ENCODE results near the gene RPS6KA1. TPM values are rescaled to one million over a fixed set of nuclear protein-coding genes. Genes with fewer than 3 reads are reported as not detected.

The RPS6KA1 gene
- total and polyA plus RNA-seq, 9 of the 15 experiments (the other 6 are each of a cell fraction or from before 2014, with no cell fraction given) = 2.4 to 61.0 (median 35.5) TPM

DNA sequence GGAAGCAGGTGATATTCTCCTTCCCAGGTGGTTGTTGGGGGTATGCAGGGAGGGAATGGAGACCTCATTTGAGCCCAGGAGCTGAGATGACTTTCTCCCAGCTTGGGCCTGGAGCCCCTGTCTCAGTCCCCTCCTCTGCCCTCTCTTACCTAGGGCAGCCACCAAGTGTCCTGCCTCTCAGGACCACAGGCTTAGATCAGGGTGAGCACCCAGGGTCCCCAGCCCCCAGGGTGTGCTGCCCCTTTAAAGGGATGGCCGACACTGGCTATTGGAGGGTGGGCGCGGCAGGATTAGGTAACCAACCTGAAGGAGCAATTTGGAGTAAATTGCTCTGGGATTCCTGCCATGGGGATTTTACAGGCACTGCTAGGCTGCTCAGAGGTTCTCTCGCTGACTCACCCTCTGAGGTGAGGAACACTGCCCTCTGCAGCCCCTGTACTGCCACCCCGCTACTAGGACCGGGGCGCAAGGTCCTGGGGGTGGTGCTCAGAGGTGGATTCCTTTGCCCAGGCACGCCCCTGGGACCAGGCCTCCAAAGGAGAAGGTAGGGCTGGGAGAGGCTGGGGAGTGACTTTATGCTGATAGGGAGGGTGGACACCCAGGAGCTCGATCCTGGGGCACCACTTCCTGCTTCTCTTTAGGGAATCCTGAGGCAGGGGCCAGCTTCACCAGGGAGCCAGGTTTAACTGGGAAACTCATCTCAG lies 1.5 kb downstream of the RPS6KA1 start (continued):
- TF ChIP-seq, protein P1, sequence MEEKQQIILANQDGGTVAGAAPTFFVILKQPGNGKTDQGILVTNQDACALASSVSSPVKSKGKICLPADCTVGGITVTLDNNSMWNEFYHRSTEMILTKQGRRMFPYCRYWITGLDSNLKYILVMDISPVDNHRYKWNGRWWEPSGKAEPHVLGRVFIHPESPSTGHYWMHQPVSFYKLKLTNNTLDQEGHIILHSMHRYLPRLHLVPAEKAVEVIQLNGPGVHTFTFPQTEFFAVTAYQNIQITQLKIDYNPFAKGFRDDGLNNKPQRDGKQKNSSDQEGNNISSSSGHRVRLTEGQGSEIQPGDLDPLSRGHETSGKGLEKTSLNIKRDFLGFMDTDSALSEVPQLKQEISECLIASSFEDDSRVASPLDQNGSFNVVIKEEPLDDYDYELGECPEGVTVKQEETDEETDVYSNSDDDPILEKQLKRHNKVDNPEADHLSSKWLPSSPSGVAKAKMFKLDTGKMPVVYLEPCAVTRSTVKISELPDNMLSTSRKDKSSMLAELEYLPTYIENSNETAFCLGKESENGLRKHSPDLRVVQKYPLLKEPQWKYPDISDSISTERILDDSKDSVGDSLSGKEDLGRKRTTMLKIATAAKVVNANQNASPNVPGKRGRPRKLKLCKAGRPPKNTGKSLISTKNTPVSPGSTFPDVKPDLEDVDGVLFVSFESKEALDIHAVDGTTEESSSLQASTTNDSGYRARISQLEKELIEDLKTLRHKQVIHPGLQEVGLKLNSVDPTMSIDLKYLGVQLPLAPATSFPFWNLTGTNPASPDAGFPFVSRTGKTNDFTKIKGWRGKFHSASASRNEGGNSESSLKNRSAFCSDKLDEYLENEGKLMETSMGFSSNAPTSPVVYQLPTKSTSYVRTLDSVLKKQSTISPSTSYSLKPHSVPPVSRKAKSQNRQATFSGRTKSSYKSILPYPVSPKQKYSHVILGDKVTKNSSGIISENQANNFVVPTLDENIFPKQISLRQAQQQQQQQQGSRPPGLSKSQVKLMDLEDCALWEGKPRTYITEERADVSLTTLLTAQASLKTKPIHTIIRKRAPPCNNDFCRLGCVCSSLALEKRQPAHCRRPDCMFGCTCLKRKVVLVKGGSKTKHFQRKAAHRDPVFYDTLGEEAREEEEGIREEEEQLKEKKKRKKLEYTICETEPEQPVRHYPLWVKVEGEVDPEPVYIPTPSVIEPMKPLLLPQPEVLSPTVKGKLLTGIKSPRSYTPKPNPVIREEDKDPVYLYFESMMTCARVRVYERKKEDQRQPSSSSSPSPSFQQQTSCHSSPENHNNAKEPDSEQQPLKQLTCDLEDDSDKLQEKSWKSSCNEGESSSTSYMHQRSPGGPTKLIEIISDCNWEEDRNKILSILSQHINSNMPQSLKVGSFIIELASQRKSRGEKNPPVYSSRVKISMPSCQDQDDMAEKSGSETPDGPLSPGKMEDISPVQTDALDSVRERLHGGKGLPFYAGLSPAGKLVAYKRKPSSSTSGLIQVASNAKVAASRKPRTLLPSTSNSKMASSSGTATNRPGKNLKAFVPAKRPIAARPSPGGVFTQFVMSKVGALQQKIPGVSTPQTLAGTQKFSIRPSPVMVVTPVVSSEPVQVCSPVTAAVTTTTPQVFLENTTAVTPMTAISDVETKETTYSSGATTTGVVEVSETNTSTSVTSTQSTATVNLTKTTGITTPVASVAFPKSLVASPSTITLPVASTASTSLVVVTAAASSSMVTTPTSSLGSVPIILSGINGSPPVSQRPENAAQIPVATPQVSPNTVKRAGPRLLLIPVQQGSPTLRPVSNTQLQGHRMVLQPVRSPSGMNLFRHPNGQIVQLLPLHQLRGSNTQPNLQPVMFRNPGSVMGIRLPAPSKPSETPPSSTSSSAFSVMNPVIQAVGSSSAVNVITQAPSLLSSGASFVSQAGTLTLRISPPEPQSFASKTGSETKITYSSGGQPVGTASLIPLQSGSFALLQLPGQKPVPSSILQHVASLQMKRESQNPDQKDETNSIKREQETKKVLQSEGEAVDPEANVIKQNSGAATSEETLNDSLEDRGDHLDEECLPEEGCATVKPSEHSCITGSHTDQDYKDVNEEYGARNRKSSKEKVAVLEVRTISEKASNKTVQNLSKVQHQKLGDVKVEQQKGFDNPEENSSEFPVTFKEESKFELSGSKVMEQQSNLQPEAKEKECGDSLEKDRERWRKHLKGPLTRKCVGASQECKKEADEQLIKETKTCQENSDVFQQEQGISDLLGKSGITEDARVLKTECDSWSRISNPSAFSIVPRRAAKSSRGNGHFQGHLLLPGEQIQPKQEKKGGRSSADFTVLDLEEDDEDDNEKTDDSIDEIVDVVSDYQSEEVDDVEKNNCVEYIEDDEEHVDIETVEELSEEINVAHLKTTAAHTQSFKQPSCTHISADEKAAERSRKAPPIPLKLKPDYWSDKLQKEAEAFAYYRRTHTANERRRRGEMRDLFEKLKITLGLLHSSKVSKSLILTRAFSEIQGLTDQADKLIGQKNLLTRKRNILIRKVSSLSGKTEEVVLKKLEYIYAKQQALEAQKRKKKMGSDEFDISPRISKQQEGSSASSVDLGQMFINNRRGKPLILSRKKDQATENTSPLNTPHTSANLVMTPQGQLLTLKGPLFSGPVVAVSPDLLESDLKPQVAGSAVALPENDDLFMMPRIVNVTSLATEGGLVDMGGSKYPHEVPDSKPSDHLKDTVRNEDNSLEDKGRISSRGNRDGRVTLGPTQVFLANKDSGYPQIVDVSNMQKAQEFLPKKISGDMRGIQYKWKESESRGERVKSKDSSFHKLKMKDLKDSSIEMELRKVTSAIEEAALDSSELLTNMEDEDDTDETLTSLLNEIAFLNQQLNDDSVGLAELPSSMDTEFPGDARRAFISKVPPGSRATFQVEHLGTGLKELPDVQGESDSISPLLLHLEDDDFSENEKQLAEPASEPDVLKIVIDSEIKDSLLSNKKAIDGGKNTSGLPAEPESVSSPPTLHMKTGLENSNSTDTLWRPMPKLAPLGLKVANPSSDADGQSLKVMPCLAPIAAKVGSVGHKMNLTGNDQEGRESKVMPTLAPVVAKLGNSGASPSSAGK (IDR thresholded peaks at IDR 0.05) = no peak
- TF ChIP-seq EGR1 (conservative IDR thresholded peaks at IDR 0.05) (peak; percentile 18; the same call in 1 of the 2 replicates), LCOR (CRISPR knock-in tag; IDR thresholded peaks at IDR 0.05) (0 out of 2 replicates have a peak, but pooled peaks have one; percentile 36), ZBTB7A (IDR thresholded peaks at IDR 0.05; ENCODE audit: borderline replicate concordance, control insufficient read depth, low read depth, low read length) (peak; percentile 80; the same call in 1 of the 2 replicates), NR2C2 (CRISPR knock-in tag; IDR thresholded peaks at IDR 0.05) (no peak), NR2C2 (tag; IDR thresholded peaks at IDR 0.05) (peak; percentile 67; the same call in 1 of the 2 replicates), GTF2A2 (tag; IDR thresholded peaks at IDR 0.05) (no peak), ZNF41 (CRISPR knock-in tag; conservative IDR thresholded peaks at IDR 0.05) (no peak), CHD4 (IDR thresholded peaks at IDR 0.05; ENCODE audit: insufficient read depth, insufficient replicate concordance, low read depth, low read length, poor library complexity, severe bottlenecking) (no peak), KDM5B (IDR thresholded peaks at IDR 0.05; ENCODE audit: insufficient replicate concordance, low read depth, low read length) (peak; percentile 16), RCOR1 (IDR thresholded peaks at IDR 0.05; ENCODE audit: borderline replicate concordance in 1 of 2, low read depth in 2 of 2, low read length in 2 of 2) (peak in 1 of 2 experiments; percentile 52; a peak in 1 of 4 replicates)
- TF ChIP-seq, protein P2, sequence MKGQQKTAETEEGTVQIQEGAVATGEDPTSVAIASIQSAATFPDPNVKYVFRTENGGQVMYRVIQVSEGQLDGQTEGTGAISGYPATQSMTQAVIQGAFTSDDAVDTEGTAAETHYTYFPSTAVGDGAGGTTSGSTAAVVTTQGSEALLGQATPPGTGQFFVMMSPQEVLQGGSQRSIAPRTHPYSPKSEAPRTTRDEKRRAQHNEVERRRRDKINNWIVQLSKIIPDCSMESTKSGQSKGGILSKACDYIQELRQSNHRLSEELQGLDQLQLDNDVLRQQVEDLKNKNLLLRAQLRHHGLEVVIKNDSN (CRISPR knock-in tag; IDR thresholded peaks at IDR 0.05) = no peak
- TF ChIP-seq, protein P3, sequence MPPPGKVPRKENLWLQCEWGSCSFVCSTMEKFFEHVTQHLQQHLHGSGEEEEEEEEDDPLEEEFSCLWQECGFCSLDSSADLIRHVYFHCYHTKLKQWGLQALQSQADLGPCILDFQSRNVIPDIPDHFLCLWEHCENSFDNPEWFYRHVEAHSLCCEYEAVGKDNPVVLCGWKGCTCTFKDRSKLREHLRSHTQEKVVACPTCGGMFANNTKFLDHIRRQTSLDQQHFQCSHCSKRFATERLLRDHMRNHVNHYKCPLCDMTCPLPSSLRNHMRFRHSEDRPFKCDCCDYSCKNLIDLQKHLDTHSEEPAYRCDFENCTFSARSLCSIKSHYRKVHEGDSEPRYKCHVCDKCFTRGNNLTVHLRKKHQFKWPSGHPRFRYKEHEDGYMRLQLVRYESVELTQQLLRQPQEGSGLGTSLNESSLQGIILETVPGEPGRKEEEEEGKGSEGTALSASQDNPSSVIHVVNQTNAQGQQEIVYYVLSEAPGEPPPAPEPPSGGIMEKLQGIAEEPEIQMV (tag; conservative IDR thresholded peaks at IDR 0.05; ENCODE audit: low read depth) = no peak
